Measurements from ENCODE around the gene BPIFB3.

BPIFB3 gene

DNA sequence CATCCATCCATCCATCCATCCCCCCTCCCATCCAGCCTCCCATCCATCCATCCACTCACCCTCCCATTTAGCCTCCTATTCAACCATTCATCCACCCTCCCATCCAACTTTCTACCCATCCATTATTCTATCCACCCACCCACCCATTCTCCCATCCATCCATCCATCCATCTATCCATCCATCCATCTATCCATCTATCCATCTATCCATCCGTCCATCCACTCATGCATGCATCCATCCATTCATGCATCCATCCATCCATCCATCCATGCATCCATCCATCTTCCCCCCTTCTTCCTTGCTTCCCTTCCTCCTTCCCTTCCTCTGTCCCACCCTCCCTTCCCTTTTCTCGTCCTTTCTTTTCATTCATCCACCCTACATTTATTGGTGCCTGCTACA is 21.0 kb downstream of the BPIFB3 start:
- H3K36me3 ChIP-seq (ENCODE audit: insufficient read depth, low read length), result no peaks in the 10 kb centered on the region
- no peaks in the 10 kb centered on the region for H3K4me1 ChIP-seq (ENCODE audit: insufficient read depth, low read length)
- H3K9ac ChIP-seq (ENCODE audit: low read depth, low read length), result no peak overlapping the region
- no peaks in the 10 kb centered on the region for H3K9me3 ChIP-seq (ENCODE audit: control insufficient read depth, insufficient read depth, low read length)

- Histone ChIP-seq H3K9ac (ENCODE audit: low read depth, low read length) (no peak overlapping the region), H3K4me1 (ENCODE audit: insufficient read depth, low read length) (no peaks in the 10 kb centered on the region), H3K9me3 (ENCODE audit: control insufficient read depth, insufficient read depth, low read length) (no peaks in the 10 kb centered on the region), H3K36me3 (ENCODE audit: insufficient read depth, low read length) (no peaks in the 10 kb centered on the region)
These were observed 21.6 kb downstream of the BPIFB3 start for GRCh38 chr20:33075281-33075680.

DNA sequence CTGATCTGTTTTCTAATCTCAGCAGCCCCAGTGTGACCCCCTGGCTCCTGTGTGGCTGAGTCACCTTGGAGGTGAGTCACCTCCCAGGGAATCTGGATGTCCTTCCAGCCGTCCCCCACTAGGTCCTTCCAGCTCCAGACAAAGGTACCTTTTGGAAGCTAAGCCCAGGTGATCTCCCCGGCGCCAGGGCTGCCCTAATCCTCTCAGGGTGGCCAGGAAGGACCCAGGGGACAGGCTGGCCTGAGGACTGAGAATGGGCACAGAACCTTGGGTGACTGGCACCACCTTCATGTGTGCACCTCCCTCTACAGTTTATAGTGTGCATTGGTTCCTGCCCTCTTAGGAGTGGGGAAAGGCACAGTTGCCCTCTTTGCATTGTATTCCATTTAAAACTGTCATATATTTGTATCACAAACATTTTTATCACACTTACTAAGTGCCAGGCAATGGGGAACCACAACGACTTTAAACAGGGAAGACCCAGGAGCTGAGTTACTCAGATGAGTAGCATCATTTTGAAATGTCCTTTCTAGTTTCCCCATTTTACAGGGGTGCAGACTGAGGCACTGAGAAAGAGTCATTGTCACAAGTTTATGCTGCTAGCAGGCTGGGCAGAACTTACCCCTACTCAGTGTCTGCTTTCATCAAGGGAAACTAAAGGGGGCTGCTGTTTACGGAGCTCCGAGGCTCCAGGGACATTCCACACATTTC is 23.1 kb downstream of the BPIFB3 start:
- H3K9ac ChIP-seq (ENCODE audit: low read depth, low read length), result no peak overlapping the region
- no peaks in the 10 kb centered on the region for H3K36me3 ChIP-seq (ENCODE audit: insufficient read depth, low read length)
- no peaks in the 10 kb centered on the region for H3K9me3 ChIP-seq (ENCODE audit: control insufficient read depth, insufficient read depth, low read length)
- no peaks in the 10 kb centered on the region for H3K4me1 ChIP-seq (ENCODE audit: insufficient read depth, low read length)

GRCh38 chr20:33079259-33079658 is 25.6 kb downstream of the BPIFB3 start, which contains the start of gene BPIFB4:
TSS of gene BPIFB4 (plus strand) at chr20:33079643. CDS start at chr20:33081527, 1,884 bp downstream.
- Histone ChIP-seq H3K9ac (ENCODE audit: low read depth, low read length) (no peak within 1 kb of the TSS), H3K4me1 (ENCODE audit: insufficient read depth, low read length) (no peaks in the 10 kb centered on the region), H3K36me3 (ENCODE audit: insufficient read depth, low read length) (no peaks in the 10 kb centered on the region), H3K9me3 (ENCODE audit: control insufficient read depth, insufficient read depth, low read length) (no peaks in the 10 kb centered on the region)

DNA sequence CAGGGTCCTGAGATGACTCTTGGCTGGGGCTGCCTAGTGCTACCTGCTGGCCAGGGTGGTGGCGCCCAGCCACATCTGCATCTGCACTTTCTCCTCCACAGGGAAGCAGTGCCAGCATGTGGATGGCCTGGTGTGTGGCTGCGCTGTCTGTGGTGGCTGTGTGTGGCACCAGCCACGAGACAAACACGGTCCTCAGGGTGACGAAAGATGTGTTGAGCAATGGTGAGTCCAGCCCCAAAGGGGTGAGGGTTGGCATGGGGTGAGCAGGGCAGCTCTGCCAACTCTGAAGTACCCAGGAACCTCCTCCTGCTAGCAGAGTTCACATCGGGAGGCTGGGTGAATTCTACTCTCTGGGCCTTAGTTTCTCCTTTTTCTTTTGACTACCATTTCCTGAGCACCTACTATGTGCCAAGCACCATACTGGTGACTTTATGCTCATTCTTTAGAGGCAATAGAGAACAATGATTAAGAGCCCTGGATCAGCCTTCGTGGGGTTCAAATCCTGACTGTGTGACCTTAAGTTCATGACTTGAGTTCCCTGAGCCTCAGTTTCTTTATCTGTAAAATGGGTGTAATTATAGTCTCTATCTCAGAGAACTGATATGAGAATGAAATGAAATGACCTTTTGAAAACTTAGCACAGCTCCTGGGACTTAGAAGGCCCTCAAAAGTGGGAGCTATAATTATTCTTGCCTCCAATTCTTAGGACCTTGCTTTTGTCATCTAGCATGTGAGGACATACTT is 27.9 kb downstream of the BPIFB3 start:
- no peaks in the 10 kb centered on the region for H3K36me3 ChIP-seq (ENCODE audit: insufficient read depth, low read length)
- H3K4me1 ChIP-seq (ENCODE audit: insufficient read depth, low read length), result no peaks in the 10 kb centered on the region
- H3K9ac ChIP-seq (ENCODE audit: low read depth, low read length), result no peak overlapping the region
- H3K9me3 ChIP-seq (ENCODE audit: control insufficient read depth, insufficient read depth, low read length), result no peaks in the 10 kb centered on the region

DNA sequence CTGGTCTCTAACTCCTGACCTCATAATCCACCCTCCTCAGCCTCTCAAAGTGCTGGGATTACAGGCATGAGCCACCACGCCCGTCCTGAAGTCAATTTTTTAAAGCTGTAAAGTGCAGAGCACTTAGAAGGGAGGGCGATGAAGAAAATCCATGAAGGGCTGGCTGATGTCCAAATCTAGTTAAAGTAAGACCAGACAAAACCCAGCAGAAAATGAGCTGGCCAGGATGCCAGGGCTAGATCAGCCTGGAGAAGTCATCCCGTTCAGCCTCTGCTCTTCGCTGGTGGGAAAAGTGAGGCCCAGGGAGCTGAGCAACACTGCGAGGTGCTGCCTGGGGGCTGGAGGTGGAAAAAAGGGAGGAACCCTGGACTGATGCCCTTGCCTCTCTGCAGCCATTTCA is 28.8 kb downstream of the BPIFB3 start:
- H3K9ac ChIP-seq (ENCODE audit: low read depth, low read length), result no peak overlapping the region
- no peaks in the 10 kb centered on the region for H3K36me3 ChIP-seq (ENCODE audit: insufficient read depth, low read length)
- H3K4me1 ChIP-seq (ENCODE audit: insufficient read depth, low read length), result no peaks in the 10 kb centered on the region
- H3K9me3 ChIP-seq (ENCODE audit: control insufficient read depth, insufficient read depth, low read length), result no peaks in the 10 kb centered on the region

DNA sequence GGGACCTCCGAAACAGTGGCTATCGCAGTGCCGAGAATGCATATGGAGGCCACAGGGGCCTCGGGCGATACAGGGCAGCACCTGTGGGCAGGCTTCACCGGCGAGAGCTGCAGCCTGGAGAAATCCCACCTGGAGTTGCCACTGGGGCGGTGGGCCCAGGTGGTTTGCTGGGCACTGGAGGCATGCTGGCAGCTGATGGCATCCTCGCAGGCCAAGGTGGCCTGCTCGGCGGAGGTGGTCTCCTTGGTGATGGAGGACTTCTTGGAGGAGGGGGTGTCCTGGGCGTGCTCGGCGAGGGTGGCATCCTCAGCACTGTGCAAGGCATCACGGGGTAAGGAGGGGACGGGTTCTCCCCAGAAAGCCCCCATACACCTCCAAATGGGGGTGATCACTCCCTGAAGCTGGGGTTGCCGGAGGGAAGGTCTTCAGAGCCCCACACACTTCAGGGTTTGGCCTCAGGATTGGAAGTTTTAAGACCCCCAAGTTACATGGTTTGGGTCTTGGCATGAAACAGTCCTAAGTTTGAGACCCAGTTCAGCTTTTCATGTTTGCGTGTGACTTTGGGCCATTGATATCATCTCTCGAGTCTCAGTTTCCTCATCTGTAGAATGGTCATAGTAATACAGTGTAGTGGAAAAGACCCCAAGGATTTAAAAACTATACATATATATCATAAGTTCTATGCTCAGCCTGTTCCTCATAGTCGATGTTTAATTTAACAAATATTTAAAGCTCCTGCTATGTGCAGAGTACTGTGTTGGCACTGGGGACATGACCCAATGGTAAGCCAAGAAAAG is 30.0 kb downstream of the BPIFB3 start:
- no peaks in the 10 kb centered on the region for H3K4me1 ChIP-seq (ENCODE audit: insufficient read depth, low read length)
- no peaks in the 10 kb centered on the region for H3K9me3 ChIP-seq (ENCODE audit: control insufficient read depth, insufficient read depth, low read length)
- no peak overlapping the region for H3K9ac ChIP-seq (ENCODE audit: low read depth, low read length)
- no peaks in the 10 kb centered on the region for H3K36me3 ChIP-seq (ENCODE audit: insufficient read depth, low read length)

- H3K9ac ChIP-seq (ENCODE audit: low read depth, low read length), result no peak overlapping the region
- H3K36me3 ChIP-seq (ENCODE audit: insufficient read depth, low read length), result no peaks in the 10 kb centered on the region
- H3K9me3 ChIP-seq (ENCODE audit: control insufficient read depth, insufficient read depth, low read length), result no peaks in the 10 kb centered on the region
- H3K4me1 ChIP-seq (ENCODE audit: insufficient read depth, low read length), result no peaks in the 10 kb centered on the region
These were observed 31.0 kb downstream of the BPIFB3 start for GRCh38 chr20:33084722-33085121.

DNA sequence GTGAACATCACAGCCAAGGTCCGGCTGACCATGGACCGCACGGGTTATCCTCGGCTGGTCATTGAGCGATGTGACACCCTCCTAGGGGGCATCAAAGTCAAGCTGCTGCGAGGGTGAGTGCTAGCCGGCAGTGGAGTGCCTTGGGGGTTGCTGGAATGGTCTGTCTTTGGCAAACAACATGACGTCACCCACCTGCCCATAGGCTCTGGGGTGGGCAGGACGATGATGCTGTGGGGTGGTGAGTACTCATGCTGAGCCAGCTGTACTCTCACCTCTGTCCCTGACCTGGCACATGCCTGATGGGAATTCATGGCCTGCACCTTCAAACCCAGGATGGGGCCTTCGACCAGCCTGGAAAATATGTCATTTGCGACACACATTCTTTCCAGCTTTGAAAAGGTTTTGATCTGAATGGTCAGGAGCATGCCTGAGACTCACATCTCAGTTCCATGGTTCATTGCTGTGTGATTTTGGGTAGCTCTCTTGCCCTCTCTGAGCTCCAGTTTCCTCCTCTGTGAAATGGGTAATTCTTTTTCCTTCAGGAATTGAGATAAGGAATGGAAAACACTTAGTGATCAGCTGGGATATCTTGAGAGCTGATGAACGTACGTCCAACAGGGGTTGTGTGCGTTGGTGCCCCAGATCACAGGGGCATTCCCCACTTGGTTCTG is 32.5 kb downstream of the BPIFB3 start:
- Histone ChIP-seq H3K9me3 (ENCODE audit: control insufficient read depth, insufficient read depth, low read length) (no peaks in the 10 kb centered on the region), H3K9ac (ENCODE audit: low read depth, low read length) (no peak overlapping the region), H3K4me1 (ENCODE audit: insufficient read depth, low read length) (no peaks in the 10 kb centered on the region), H3K36me3 (ENCODE audit: insufficient read depth, low read length) (no peaks in the 10 kb centered on the region)

- Histone ChIP-seq H3K4me1 (ENCODE audit: insufficient read depth, low read length) (no peaks in the 10 kb centered on the region), H3K9me3 (ENCODE audit: control insufficient read depth, insufficient read depth, low read length) (no peaks in the 10 kb centered on the region), H3K36me3 (ENCODE audit: insufficient read depth, low read length) (no peaks in the 10 kb centered on the region), H3K9ac (ENCODE audit: low read depth, low read length) (no peak overlapping the region)
These were observed 37.4 kb downstream of the BPIFB3 start for GRCh38 chr20:33091147-33091546.

GRCh38 chr20:33091693-33092092 is 38.0 kb downstream of the BPIFB3 start:
- H3K36me3 ChIP-seq (ENCODE audit: insufficient read depth, low read length), result no peaks in the 10 kb centered on the region
- H3K4me1 ChIP-seq (ENCODE audit: insufficient read depth, low read length), result no peaks in the 10 kb centered on the region
- no peaks in the 10 kb centered on the region for H3K9me3 ChIP-seq (ENCODE audit: control insufficient read depth, insufficient read depth, low read length)
- H3K9ac ChIP-seq (ENCODE audit: low read depth, low read length), result no peak overlapping the region

GRCh38 chr20:33092361-33092760 is 38.7 kb downstream of the BPIFB3 start:
- H3K36me3 ChIP-seq (ENCODE audit: insufficient read depth, low read length), result no peaks in the 10 kb centered on the region
- H3K9me3 ChIP-seq (ENCODE audit: control insufficient read depth, insufficient read depth, low read length), result no peaks in the 10 kb centered on the region
- no peaks in the 10 kb centered on the region for H3K4me1 ChIP-seq (ENCODE audit: insufficient read depth, low read length)
- no peak overlapping the region for H3K9ac ChIP-seq (ENCODE audit: low read depth, low read length)

DNA sequence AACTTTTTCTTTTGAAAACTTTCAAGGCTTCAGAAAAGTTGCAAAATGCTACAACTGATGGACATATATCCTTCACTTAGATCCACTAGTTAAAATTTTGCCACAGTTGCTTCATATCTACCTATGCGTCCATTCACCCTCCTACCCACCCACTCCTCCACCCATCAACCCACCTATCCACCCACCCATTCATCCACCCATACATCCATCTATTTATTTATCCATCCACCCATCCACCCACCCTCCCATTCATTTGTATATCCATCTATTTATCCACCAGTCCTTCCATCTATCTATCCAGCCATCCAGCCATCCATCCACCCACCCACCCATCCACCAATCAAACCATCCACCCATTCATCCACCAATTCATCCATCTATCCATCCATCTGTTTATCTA is 39.4 kb downstream of the BPIFB3 start:
- no peaks in the 10 kb centered on the region for H3K4me1 ChIP-seq (ENCODE audit: insufficient read depth, low read length)
- H3K36me3 ChIP-seq (ENCODE audit: insufficient read depth, low read length), result no peaks in the 10 kb centered on the region
- H3K9me3 ChIP-seq (ENCODE audit: control insufficient read depth, insufficient read depth, low read length), result no peaks in the 10 kb centered on the region
- H3K9ac ChIP-seq (ENCODE audit: low read depth, low read length), result no peak overlapping the region

DNA sequence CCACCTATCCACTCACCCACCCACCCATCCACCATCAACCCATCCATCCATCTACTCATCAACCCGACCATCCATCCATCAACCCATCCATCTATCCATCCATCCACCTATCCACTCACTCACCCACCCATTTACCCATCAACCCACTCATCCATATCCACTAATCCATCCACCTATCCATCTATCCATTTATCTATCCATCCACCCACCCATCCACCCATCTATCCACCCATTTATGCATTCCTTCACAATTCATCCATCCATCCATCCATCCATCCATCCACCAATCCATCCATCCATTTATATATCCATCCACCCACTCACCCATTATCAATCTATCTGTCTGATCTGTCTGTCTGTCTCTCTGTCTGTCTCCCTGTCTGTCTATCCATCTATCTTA is 39.9 kb downstream of the BPIFB3 start:
- no peaks in the 10 kb centered on the region for H3K36me3 ChIP-seq (ENCODE audit: insufficient read depth, low read length)
- H3K4me1 ChIP-seq (ENCODE audit: insufficient read depth, low read length), result no peaks in the 10 kb centered on the region
- H3K9ac ChIP-seq (ENCODE audit: low read depth, low read length), result no peak overlapping the region
- no peaks in the 10 kb centered on the region for H3K9me3 ChIP-seq (ENCODE audit: control insufficient read depth, insufficient read depth, low read length)

All from ES-I3 (cell line).